GM21423 (cell line): ENCODE data around the gene ELAVL2.

Experiments used
- ATAC-seq: cut with Tn5 transposase; IDR thresholded peaks from one replicate; pipeline ENCODE4 v1.9.1; 2021; ENCODE audit warnings: mild to moderate bottlenecking, moderate library complexity; ENCODE audit not compliant: unreplicated experiment

Gene ELAVL2

GRCh38 chr9:23822261-23823169, 3.5 kb downstream of the ELAVL2 start:
- no peak for ATAC-seq

GRCh38 chr9:23821375-23822181, 4.5 kb downstream of the ELAVL2 start:
- no peak for ATAC-seq

GRCh38 chr9:23820451-23821374, 5.3 kb downstream of the ELAVL2 start:
- no peak for ATAC-seq

- no peak for ATAC-seq
Measured at GRCh38 chr9:23819403-23819802, 6.6 kb downstream of the ELAVL2 start.

GRCh38 chr9:23814243-23814642, 11.8 kb downstream of the ELAVL2 start:
- ATAC-seq, result no peak

GRCh38 chr9:23812673-23813072, 13.4 kb downstream of the ELAVL2 start:
- no peak for ATAC-seq

- no peak for ATAC-seq
Measured at GRCh38 chr9:23811633-23812032, 14.4 kb downstream of the ELAVL2 start.

GRCh38 chr9:23803216-23803615, 22.8 kb downstream of the ELAVL2 start:
- no peak for ATAC-seq

GRCh38 chr9:23801523-23801922, 24.5 kb downstream of the ELAVL2 start:
- ATAC-seq, result no peak

- ATAC-seq, result no peak
Measured at GRCh38 chr9:23799521-23799920, 26.5 kb downstream of the ELAVL2 start.

- ATAC-seq, result no peak
Measured at GRCh38 chr9:23798325-23798724, 27.7 kb downstream of the ELAVL2 start.

- no peak for ATAC-seq
Measured at GRCh38 chr9:23796209-23796608, 29.8 kb downstream of the ELAVL2 start.

- ATAC-seq, result no peak
Measured at GRCh38 chr9:23790351-23791260, 35.4 kb downstream of the ELAVL2 start.

GRCh38 chr9:23789529-23790254, 36.3 kb downstream of the ELAVL2 start:
- no peak for ATAC-seq

GRCh38 chr9:23784962-23785361, 41.1 kb downstream of the ELAVL2 start:
- no peak for ATAC-seq

- ATAC-seq, result no peak
Measured at GRCh38 chr9:23783509-23783908, 42.5 kb downstream of the ELAVL2 start.

- ATAC-seq, result no peak
Measured at GRCh38 chr9:23779220-23779619, 46.8 kb downstream of the ELAVL2 start.

- ATAC-seq, result no peak
Measured at GRCh38 chr9:23777328-23777727, 48.7 kb downstream of the ELAVL2 start.

- ATAC-seq, result no peak
Measured at GRCh38 chr9:23775549-23775948, 50.5 kb downstream of the ELAVL2 start.
